SK-N-SH treated with all-trans-retinoic acid at 6 μM for 48 hours (cell line): ENCODE data around the gene MTO1.

ENCODE experiments used
- ATAC-seq: fragments of 200-7000 bp; cut with Tn5 transposase; 3 replicates; pipeline ENCODE4 v1.9.1; 2020; ENCODE audit warnings: mild to moderate bottlenecking, moderate library complexity
- BACH2 ChIP-seq: fragments of 250-450 bp; sonication (Bioruptor Pico); IDR thresholded peaks from 2 replicates; pipeline ENCODE4 v1.9.0; 2021; ENCODE audit warnings: mild to moderate bottlenecking, borderline replicate concordance
- CSDC2 ChIP-seq: fragments of 250-450 bp; sonication (Bioruptor Pico); IDR thresholded peaks from 2 replicates; pipeline ENCODE4 v1.5.0; 2020; ENCODE audit warnings: mild to moderate bottlenecking, moderate library complexity
- ESRRG ChIP-seq: fragments of 250-450 bp; sonication (Bioruptor Pico); IDR thresholded peaks from 2 replicates; pipeline ENCODE4 v1.6.1; 2021; ENCODE audit warnings: mild to moderate bottlenecking
- GLIS3 ChIP-seq: fragments of 250-450 bp; sonication (Bioruptor Pico); IDR thresholded peaks from 2 replicates; pipeline ENCODE4 v1.5.0; 2020; ENCODE audit warnings: mild to moderate bottlenecking, moderate library complexity
- ISL1 ChIP-seq: fragments of 250-450 bp; sonication (Bioruptor Pico); IDR thresholded peaks from 2 replicates; pipeline ENCODE4 v2.1.2; 2022; ENCODE audit warnings: mild to moderate bottlenecking, moderate library complexity
- OSR1 ChIP-seq: fragments of 250-450 bp; sonication (Bioruptor Pico); IDR thresholded peaks from 2 replicates; pipeline ENCODE4 v1.8.0; 2022; ENCODE audit warnings: moderate library complexity, mild to moderate bottlenecking, inconsistent platforms
- PATZ1 ChIP-seq: fragments of 250-450 bp; sonication (Bioruptor Pico); IDR thresholded peaks from 2 replicates; pipeline ENCODE4 v1.8.0; 2020; ENCODE audit warnings: mild to moderate bottlenecking, moderate library complexity, borderline replicate concordance
- POU6F1 ChIP-seq: fragments of 250-450 bp; sonication (Bioruptor Pico); IDR thresholded peaks from 2 replicates; pipeline ENCODE4 v1.8.0; 2021; ENCODE audit warnings: low read depth, mild to moderate bottlenecking, moderate library complexity, borderline replicate concordance
- PPARA ChIP-seq: fragments of 250-450 bp; sonication (Bioruptor Pico); IDR thresholded peaks from 2 replicates; pipeline ENCODE4 v1.5.0; 2020; ENCODE audit warnings: mild to moderate bottlenecking, borderline replicate concordance
- RARB ChIP-seq: fragments of 250-450 bp; sonication (Bioruptor Pico); IDR thresholded peaks from 2 replicates; pipeline ENCODE4 v1.8.0; 2021; ENCODE audit warnings: mild to moderate bottlenecking, moderate library complexity
- SNAI2 ChIP-seq: fragments of 250-450 bp; sonication (Bioruptor Pico); IDR thresholded peaks from 2 replicates; pipeline ENCODE4 v1.5.0; 2020; ENCODE audit warnings: mild to moderate bottlenecking, moderate library complexity
- TCF4 ChIP-seq: fragments of 250-450 bp; sonication (Bioruptor Pico); IDR thresholded peaks from 2 replicates; pipeline ENCODE4 v1.8.0; 2021; ENCODE audit warnings: mild to moderate bottlenecking, moderate library complexity, borderline replicate concordance
- TOX ChIP-seq: fragments of 250-450 bp; sonication (Bioruptor Pico); IDR thresholded peaks from 2 replicates; pipeline ENCODE4 v1.8.0; 2021; ENCODE audit warnings: mild to moderate bottlenecking, moderate library complexity, borderline replicate concordance
- TSHZ2 ChIP-seq: fragments of 250-450 bp; sonication (Bioruptor Pico); IDR thresholded peaks from 2 replicates; pipeline ENCODE4 v1.5.0; 2020; ENCODE audit warnings: mild to moderate bottlenecking, moderate library complexity
- ZC3H10 ChIP-seq: fragments of 250-450 bp; sonication (Bioruptor Pico); IDR thresholded peaks from 2 replicates; pipeline ENCODE4 v1.5.1; 2021; ENCODE audit warnings: mild to moderate bottlenecking, moderate library complexity
- ZFP3 ChIP-seq: fragments of 250-450 bp; sonication (Bioruptor Pico); IDR thresholded peaks from 2 replicates; pipeline ENCODE4 v1.5.0; 2020; ENCODE audit warnings: mild to moderate bottlenecking, moderate library complexity
- ZFP30 ChIP-seq: fragments of 450-650 bp; formaldehyde crosslinking; IDR thresholded peaks from 2 replicates; pipeline ENCODE4 v1.5.0; 2022; ENCODE audit warnings: mild to moderate bottlenecking, moderate library complexity
- ZNF565 ChIP-seq: fragments of 450-650 bp; formaldehyde crosslinking; conservative IDR thresholded peaks from 2 replicates; pipeline ENCODE4 v1.5.0; 2020; ENCODE audit warnings: low read depth, mild to moderate bottlenecking, moderate library complexity
- ZNF70 ChIP-seq: fragments of 450-650 bp; formaldehyde crosslinking; IDR thresholded peaks from 2 replicates; pipeline ENCODE4 v1.5.0; 2020; ENCODE audit warnings: mild to moderate bottlenecking, moderate library complexity
- ZNF8 ChIP-seq: fragments of 450-650 bp; formaldehyde crosslinking; IDR thresholded peaks from 2 replicates; pipeline ENCODE4 v1.5.0; 2020; ENCODE audit warnings: mild to moderate bottlenecking, moderate library complexity
- TF ChIP-seq, protein P1 (sequence below): fragments of 250-450 bp; sonication (Bioruptor Pico); IDR thresholded peaks from 2 replicates; pipeline ENCODE4 v1.5.1; 2021; ENCODE audit warnings: mild to moderate bottlenecking, moderate library complexity
- TF ChIP-seq, protein P2 (sequence below): fragments of 250-450 bp; sonication (Bioruptor Pico); IDR thresholded peaks from 2 replicates; pipeline ENCODE4 v1.5.1; 2020; ENCODE audit warnings: low read depth, mild to moderate bottlenecking, moderate library complexity

MTO1 gene

GRCh38 chr6:73418081-73418741 is 43.3 kb upstream of the MTO1 start (continued):
- TF ChIP-seq TSHZ2 (no peak), TCF4 (CRISPR knock-in tag) (no peak), CSDC2 (CRISPR knock-in tag) (no peak), SNAI2 (CRISPR knock-in tag) (no peak)

DNA sequence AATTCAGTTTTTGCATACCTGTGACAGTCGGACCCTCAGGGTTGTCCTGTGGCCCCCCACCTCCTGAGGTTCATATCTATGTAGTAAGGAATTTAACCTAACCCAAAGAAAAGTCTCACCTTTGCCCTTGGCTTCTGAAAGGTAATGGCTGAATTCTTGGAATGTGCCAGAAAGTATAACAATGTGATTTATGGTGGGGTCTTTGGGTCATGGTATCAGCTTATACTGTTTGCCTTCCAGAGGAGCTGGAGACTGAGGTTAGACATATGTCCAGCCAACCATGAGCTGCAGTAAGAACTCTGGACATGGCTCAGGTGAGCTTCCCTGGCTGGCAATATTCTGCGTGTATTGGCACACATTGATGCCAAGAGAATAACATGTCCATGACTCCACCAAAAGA is 40.0 kb upstream of the MTO1 start:
- TF ChIP-seq ISL1 (no peak), SNAI2 (CRISPR knock-in tag) (no peak), ZFP30 (CRISPR knock-in tag) (no peak), GLIS3 (CRISPR knock-in tag) (no peak), ESRRG (CRISPR knock-in tag) (no peak), ZNF565 (CRISPR knock-in tag) (no peak), ZNF8 (CRISPR knock-in tag) (no peak), PPARA (CRISPR knock-in tag) (no peak), POU6F1 (no peak), TOX (no peak), RARB (no peak), OSR1 (no peak), BACH2 (no peak), ZNF70 (CRISPR knock-in tag) (no peak), ZC3H10 (CRISPR knock-in tag) (no peak), TCF4 (CRISPR knock-in tag) (no peak), ZFP3 (no peak)
- TF ChIP-seq, protein P1, sequence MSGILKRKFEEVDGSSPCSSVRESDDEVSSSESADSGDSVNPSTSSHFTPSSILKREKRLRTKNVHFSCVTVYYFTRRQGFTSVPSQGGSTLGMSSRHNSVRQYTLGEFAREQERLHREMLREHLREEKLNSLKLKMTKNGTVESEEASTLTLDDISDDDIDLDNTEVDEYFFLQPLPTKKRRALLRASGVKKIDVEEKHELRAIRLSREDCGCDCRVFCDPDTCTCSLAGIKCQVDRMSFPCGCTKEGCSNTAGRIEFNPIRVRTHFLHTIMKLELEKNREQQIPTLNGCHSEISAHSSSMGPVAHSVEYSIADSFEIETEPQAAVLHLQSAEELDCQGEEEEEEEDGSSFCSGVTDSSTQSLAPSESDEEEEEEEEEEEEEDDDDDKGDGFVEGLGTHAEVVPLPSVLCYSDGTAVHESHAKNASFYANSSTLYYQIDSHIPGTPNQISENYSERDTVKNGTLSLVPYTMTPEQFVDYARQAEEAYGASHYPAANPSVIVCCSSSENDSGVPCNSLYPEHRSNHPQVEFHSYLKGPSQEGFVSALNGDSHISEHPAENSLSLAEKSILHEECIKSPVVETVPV (CRISPR knock-in tag) = no peak
- ATAC-seq = no peak

GRCh38 chr6:73435236-73435635 is 26.3 kb upstream of the MTO1 start:
- TF ChIP-seq PATZ1 (CRISPR knock-in tag) (no peak), GLIS3 (CRISPR knock-in tag) (no peak), PPARA (CRISPR knock-in tag) (no peak), CSDC2 (CRISPR knock-in tag) (no peak), SNAI2 (CRISPR knock-in tag) (no peak), ZNF70 (CRISPR knock-in tag) (no peak), ESRRG (CRISPR knock-in tag) (no peak), ISL1 (no peak), ZFP30 (CRISPR knock-in tag) (no peak), TOX (no peak), ZFP3 (no peak), TSHZ2 (no peak), ZC3H10 (CRISPR knock-in tag) (no peak), OSR1 (no peak), BACH2 (no peak), RARB (no peak), ZNF8 (CRISPR knock-in tag) (no peak), TCF4 (CRISPR knock-in tag) (no peak)
- TF ChIP-seq, protein P2, sequence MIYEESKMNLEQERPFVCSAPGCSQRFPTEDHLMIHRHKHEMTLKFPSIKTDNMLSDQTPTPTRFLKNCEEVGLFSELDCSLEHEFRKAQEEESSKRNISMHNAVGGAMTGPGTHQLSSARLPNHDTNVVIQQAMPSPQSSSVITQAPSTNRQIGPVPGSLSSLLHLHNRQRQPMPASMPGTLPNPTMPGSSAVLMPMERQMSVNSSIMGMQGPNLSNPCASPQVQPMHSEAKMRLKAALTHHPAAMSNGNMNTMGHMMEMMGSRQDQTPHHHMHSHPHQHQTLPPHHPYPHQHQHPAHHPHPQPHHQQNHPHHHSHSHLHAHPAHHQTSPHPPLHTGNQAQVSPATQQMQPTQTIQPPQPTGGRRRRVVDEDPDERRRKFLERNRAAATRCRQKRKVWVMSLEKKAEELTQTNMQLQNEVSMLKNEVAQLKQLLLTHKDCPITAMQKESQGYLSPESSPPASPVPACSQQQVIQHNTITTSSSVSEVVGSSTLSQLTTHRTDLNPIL (CRISPR knock-in tag) = no peak
- TF ChIP-seq, protein P1 (CRISPR knock-in tag) = no peak

More at GRCh38 chr6:73435236-73435635, 26.3 kb upstream of the MTO1 start:
- no peak for ATAC-seq
